PC-3 (cell line): Measurements from ENCODE around the gene LHX4. TPM values are rescaled to one million over a fixed set of nuclear protein-coding genes. Genes with fewer than 3 reads are reported as not detected.
"Not testable (repeated sequence)": the region's sequence is repeated elsewhere in the genome, so short reads cannot be mapped to it uniquely, and the experiment has no call there.

Experiments used
- ATAC-seq: fragments of 200-7000 bp; cut with Tn5 transposase; 2 replicates; pipeline ENCODE4 v1.9.1; 2020; ENCODE audit warnings: mild to moderate bottlenecking, moderate library complexity
- BruUV-seq: library from RNA; stranded (reverse); fragments of 400-500 nt; replicated peaks from 2 replicates; lab custom pipeline; 2021; lab: Mats Ljungman, UMichigan
- CTCF ChIA-PET: fragments of 300-600 bp; sonication (Branson Sonifier 250); formaldehyde crosslinking; loops from one replicate; lab custom pipeline; 2022; ENCODE audit warnings: antibody characterized with exemption; lab: Charles Lee
- POLR2A ChIA-PET: fragments of 300-600 bp; sonication (Branson Sonifier 250); formaldehyde crosslinking; loops from one replicate; lab custom pipeline; 2022; ENCODE audit warnings: antibody characterized with exemption; ENCODE audit not compliant: unreplicated experiment; lab: Charles Lee
- DNase-seq: peaks from one replicate; pipeline ENCODE4 v3.0.0-alpha.2; 2015
- H2AFZ ChIP-seq: fragments of 300-600 bp; sonication (generic); 2 replicates; pipeline ENCODE4 v1.6.0; 2016; ENCODE audit warnings: antibody characterized with exemption, low read length
- H3F3A ChIP-seq: fragments of 300-600 bp; sonication (generic); one replicate; pipeline ENCODE4 v1.6.0; 2017; ENCODE audit warnings: antibody characterized with exemption, low read length, control low read depth, mild to moderate bottlenecking; ENCODE audit not compliant: unreplicated experiment
- H3K27ac ChIP-seq: fragments of 300-600 bp; sonication (generic); 2 replicates; pipeline ENCODE4 v1.5.1; 2016; ENCODE audit warnings: mild to moderate bottlenecking, low read length
- H3K27me3 ChIP-seq: fragments of 300-600 bp; sonication (generic); 2 replicates; pipeline ENCODE4 v1.6.1; 2016; ENCODE audit warnings: low read length, mixed read lengths
- H3K36me3 ChIP-seq: fragments of 300-600 bp; sonication (generic); 2 replicates; pipeline ENCODE4 v1.6.1; 2016; ENCODE audit warnings: low read depth, mixed run types, low read length, mixed read lengths
- H3K4me1 ChIP-seq: fragments of 300-600 bp; sonication (generic); 2 replicates; pipeline ENCODE4 v1.5.1; 2016; ENCODE audit warnings: low read length; ENCODE audit not compliant: insufficient read depth
- H3K4me2 ChIP-seq: fragments of 300-600 bp; sonication (generic); 2 replicates; pipeline ENCODE4 v1.6.0; 2016; ENCODE audit warnings: low read length
- H3K4me3 ChIP-seq: fragments of 300-600 bp; sonication (generic); 2 replicates; pipeline ENCODE4 v1.5.1; 2016; ENCODE audit warnings: mild to moderate bottlenecking, low read length, mixed read lengths
- H3K79me2 ChIP-seq: fragments of 300-600 bp; sonication (generic); 2 replicates; pipeline ENCODE4 v1.6.1; 2017; ENCODE audit warnings: low read length, mixed read lengths
- H3K9ac ChIP-seq: fragments of 300-600 bp; sonication (generic); 2 replicates; pipeline ENCODE4 v1.6.0; 2016; ENCODE audit warnings: mild to moderate bottlenecking, low read length
- H3K9me2 ChIP-seq: fragments of 300-600 bp; sonication (generic); replicated peaks from 2 replicates; pipeline ENCODE4 v1.6.1; 2016; ENCODE audit warnings: mixed run types, low read length, mixed read lengths
- H3K9me3 ChIP-seq: fragments of 300-600 bp; sonication (generic); 2 replicates; pipeline ENCODE4 v1.6.1; 2016; ENCODE audit warnings: low read length, mixed read lengths
- H4K20me1 ChIP-seq: fragments of 300-600 bp; sonication (generic); 2 replicates; pipeline ENCODE4 v1.6.1; 2016; ENCODE audit warnings: low read length, mixed read lengths
- EZH2 ChIP-seq: fragments of 300-600 bp; sonication (generic); IDR thresholded peaks from one replicate; pipeline ENCODE4 v1.6.1; 2017; ENCODE audit warnings: antibody characterized with exemption, mild to moderate bottlenecking, low read length; ENCODE audit not compliant: unreplicated experiment
- EZH2phosphoT487 ChIP-seq: fragments of 300-600 bp; sonication (generic); IDR thresholded peaks from 2 replicates; pipeline ENCODE4 v1.6.1; 2018; ENCODE audit warnings: mild to moderate bottlenecking, antibody characterized with exemption, low read length, borderline replicate concordance
- intact Hi-C: fragments of 100-400 bp; cut with micrococcal nuclease; formaldehyde crosslinking; loops from 2 replicates; pipeline ENCODE4 v1.9.0; 2023
- total RNA-seq: library from RNA; depleted of rRNA; stranded (reverse); fragments of >200 nt; gene quantifications from 2 replicates; pipeline ENCODE4 v1.2.3, GENCODE V29; 2014
- TF ChIP-seq, protein P1 (sequence below): fragments of 300-600 bp; sonication (generic); conservative IDR thresholded peaks from 2 replicates; pipeline ENCODE4 v1.5.1; 2017; ENCODE audit warnings: antibody characterized with exemption, low read depth, mild to moderate bottlenecking, low read length

The LHX4 gene
- total RNA-seq, 1 experiment from 2014 or later, result 0.04 TPM

DNA sequence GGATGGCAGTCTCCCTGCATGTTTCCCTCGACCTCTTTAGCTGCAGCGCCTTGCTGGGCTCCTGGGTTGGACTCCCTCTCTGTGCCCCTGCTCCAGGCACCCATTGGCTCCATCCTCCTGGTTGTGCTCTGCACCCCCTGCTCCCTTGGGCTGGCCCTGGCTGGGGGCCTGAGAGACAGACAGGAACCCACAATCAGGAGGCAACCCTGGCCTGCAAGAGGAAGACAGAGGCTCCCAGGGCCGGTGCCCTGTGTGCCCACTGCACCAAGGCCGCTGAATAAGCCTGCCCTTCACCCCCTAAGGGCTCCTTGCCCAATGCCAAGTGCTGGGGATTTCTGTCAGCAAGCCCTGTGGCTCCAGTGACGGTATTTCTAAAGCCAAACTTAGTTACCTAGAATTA is 31.5 kb upstream of the LHX4 start:
- ATAC-seq, result no peak
- Histone ChIP-seq H3K9me2 (no peaks in the 10 kb centered on the region), H3K4me3 (no peak overlapping the region), H2AFZ (no peak overlapping the region), H3K27me3 (no peaks in the 10 kb centered on the region), H3K9me3 (no peaks in the 10 kb centered on the region), H3F3A (no peaks in the 10 kb centered on the region), H3K79me2 (no peaks in the 10 kb centered on the region), H3K4me1 (no peaks in the 10 kb centered on the region), H3K4me2 (no peak overlapping the region), H3K36me3 (peaks cover 21% of the 10 kb centered on the region; the same call in 1 of the 2 replicates), H3K9ac (no peak overlapping the region), H4K20me1 (no peaks in the 10 kb centered on the region), H3K27ac (no peak overlapping the region)
- DNase-seq, result no peak
- TF ChIP-seq EZH2phosphoT487 (no peak), EZH2 (no peak)
- TF ChIP-seq, protein P1, sequence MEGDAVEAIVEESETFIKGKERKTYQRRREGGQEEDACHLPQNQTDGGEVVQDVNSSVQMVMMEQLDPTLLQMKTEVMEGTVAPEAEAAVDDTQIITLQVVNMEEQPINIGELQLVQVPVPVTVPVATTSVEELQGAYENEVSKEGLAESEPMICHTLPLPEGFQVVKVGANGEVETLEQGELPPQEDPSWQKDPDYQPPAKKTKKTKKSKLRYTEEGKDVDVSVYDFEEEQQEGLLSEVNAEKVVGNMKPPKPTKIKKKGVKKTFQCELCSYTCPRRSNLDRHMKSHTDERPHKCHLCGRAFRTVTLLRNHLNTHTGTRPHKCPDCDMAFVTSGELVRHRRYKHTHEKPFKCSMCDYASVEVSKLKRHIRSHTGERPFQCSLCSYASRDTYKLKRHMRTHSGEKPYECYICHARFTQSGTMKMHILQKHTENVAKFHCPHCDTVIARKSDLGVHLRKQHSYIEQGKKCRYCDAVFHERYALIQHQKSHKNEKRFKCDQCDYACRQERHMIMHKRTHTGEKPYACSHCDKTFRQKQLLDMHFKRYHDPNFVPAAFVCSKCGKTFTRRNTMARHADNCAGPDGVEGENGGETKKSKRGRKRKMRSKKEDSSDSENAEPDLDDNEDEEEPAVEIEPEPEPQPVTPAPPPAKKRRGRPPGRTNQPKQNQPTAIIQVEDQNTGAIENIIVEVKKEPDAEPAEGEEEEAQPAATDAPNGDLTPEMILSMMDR, result no peak
- intact Hi-C loops, result no loop called here
- no TSS peak for BruUV-seq
- POLR2A ChIA-PET, result no interaction called here
- CTCF ChIA-PET, result no interaction called here

DNA sequence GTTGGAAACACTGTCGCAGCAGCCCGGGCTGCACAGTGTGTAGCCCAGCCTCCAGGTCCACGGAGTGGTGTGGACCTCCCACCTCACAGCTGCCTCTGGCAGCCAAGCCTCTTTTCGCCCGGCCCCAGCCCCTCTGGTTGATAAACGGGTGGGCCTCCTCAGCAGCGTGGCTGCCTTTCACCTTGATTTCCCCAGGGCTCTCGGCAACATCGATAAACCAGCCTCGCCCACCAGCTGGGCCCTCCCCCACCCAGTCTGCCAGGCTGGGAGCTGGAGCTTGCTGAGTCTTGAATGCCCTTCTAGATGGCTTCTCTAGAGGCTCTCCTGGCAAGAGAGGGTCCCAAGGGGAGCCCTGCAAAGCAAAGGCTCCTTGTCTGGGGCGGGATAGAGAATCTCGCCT is 31.0 kb upstream of the LHX4 start:
- no peaks in the 10 kb centered on the region for H4K20me1 ChIP-seq
- no peak overlapping the region for H3K27ac ChIP-seq
- H3K36me3 ChIP-seq, result peaks cover 21% of the 10 kb centered on the region; the same call in 1 of the 2 replicates
- no peak overlapping the region for H2AFZ ChIP-seq
- H3F3A ChIP-seq, result no peaks in the 10 kb centered on the region
- H3K9me2 ChIP-seq, result no peaks in the 10 kb centered on the region
- H3K79me2 ChIP-seq, result no peaks in the 10 kb centered on the region
- H3K27me3 ChIP-seq, result no peaks in the 10 kb centered on the region
- CTCF ChIA-PET, result no interaction called here
- H3K4me1 ChIP-seq, result no peaks in the 10 kb centered on the region
- DNase-seq (no peak), ATAC-seq (no peak)
- intact Hi-C loops, result no loop called here
- TF ChIP-seq EZH2phosphoT487 (no peak), EZH2 (no peak)
- TF ChIP-seq, protein P1, result no peak
- BruUV-seq, result no TSS peak
- no peak overlapping the region for H3K4me3 ChIP-seq
- no peak overlapping the region for H3K9ac ChIP-seq
- no peaks in the 10 kb centered on the region for H3K9me3 ChIP-seq
- no peak overlapping the region for H3K4me2 ChIP-seq
- POLR2A ChIA-PET, result no interaction called here

DNA sequence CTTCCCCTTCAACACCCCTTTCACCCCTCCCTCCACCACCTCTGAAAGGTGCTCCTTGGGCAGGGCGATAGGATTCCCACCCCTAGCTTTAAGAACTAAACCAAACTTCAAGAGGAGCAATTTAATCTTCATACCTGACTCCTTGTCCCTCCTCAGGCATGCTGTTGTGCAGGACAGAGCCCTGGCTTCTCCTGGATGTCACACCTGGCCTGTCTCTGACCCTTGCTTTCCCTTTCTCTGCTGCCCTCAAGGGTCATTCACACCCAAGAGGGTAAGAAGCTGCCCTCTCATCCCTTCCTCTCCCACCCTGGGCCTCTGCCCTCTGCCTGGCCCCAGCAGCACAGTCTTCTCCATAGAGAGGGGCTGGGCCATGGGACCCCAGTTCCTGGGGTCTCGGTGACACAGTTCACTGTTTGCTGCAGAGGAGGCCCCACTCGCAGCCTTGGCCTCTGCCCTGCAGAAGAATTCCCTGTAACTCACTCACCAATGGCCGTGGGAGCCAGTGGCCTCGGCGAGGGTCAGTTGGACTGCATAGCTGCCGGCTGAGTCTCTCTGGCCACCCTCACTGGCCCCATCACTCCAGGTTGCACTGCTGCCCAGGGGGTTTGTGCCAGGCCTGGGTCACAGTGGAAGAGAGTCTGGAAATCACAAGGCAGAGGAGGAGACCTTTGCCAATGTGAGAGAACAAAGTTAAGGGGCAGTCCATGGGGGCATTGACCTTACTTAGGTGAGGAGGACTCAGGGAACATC is 28.4 kb upstream of the LHX4 start:
- Histone ChIP-seq H2AFZ (no peak overlapping the region), H3K4me2 (no peak overlapping the region), H3K9me2 (no peaks in the 10 kb centered on the region), H3K27ac (no peak overlapping the region), H3K4me3 (no peak overlapping the region), H3K9me3 (no peaks in the 10 kb centered on the region), H3F3A (no peaks in the 10 kb centered on the region), H3K36me3 (peaks cover 5% of the 10 kb centered on the region; the same call in 1 of the 2 replicates), H3K4me1 (no peaks in the 10 kb centered on the region), H3K79me2 (no peaks in the 10 kb centered on the region), H4K20me1 (no peaks in the 10 kb centered on the region), H3K27me3 (no peaks in the 10 kb centered on the region), H3K9ac (no peak overlapping the region)
- TF ChIP-seq EZH2phosphoT487, result no peak
- TF ChIP-seq, protein P1, result no peak
- no peak for TF ChIP-seq EZH2
- ATAC-seq, result no peak
- no peak for DNase-seq
- BruUV-seq, result no TSS peak
- intact Hi-C loops, result no loop called here
- CTCF ChIA-PET, result no interaction called here
- POLR2A ChIA-PET, result no interaction called here

DNA sequence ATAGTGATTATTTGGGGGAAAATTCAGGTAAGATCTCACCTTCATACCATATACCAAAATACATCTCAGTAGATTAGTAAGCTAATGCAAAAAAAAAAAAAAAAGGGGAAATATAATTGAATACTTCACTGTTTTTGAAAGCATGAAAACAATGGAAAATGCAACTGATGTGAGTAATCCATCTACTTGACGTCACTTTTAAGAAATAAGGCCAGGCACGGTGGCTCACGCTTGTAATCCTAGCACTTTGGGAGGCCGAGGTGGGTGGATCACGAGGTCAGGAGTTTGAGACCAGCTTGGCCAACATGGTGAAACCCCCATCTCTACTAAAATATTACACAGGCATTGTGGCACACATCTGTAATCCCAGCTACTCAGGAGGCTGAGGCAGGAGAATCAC is 27.5 kb upstream of the LHX4 start:
- H3K4me3 ChIP-seq, BruUV-seq, ATAC-seq, H3K27me3 ChIP-seq, H3K9me2 ChIP-seq, H3F3A ChIP-seq, intact Hi-C loops, DNase-seq, H3K9ac ChIP-seq, H3K36me3 ChIP-seq, POLR2A ChIA-PET, CTCF ChIA-PET, H2AFZ ChIP-seq, H3K79me2 ChIP-seq, H3K9me3 ChIP-seq, H4K20me1 ChIP-seq, H3K27ac ChIP-seq, H3K4me2 ChIP-seq, H3K4me1 ChIP-seq: not testable (repeated sequence)
